K562 (cell line): ENCODE results near the gene PRKX. TPM values are rescaled to one million over a fixed set of nuclear protein-coding genes. Genes with fewer than 3 reads are reported as not detected.

ENCODE experiments used
- ATAC-seq: fragments of 200-7000 bp; cut with Tn5 transposase; 3 replicates; pipeline ENCODE4 v1.9.1; 2020; ENCODE audit warnings: moderate library complexity
- BruUV-seq: library from RNA; stranded (reverse); fragments of 400-500 nt; replicated peaks from 2 replicates; lab custom pipeline; 2021; lab: Mats Ljungman, UMichigan
- CTCF ChIA-PET: fragments of 300-600 bp; formaldehyde crosslinking; extraction: SDS; loops from one replicate; lab custom pipeline; 2021; ENCODE audit warnings: low intra/inter-chr PET ratio; lab: Yijun Ruan, JAX
- POLR2A ChIA-PET: fragments of 300-600, 350-650 bp; sonication (Branson Sonifier 250); formaldehyde crosslinking; extraction: SDS; loops from one replicate; lab custom pipeline; 2021; ENCODE audit warnings: antibody characterized with exemption, inconsistent platforms; lab: Yijun Ruan, JAX
- DNase-seq, 4 experiments: peaks; one replicate each; pipeline versions ENCODE4 v3.0.0 to v3.0.0-alpha.2; 2011 to 2018; ENCODE audit warnings: low spot score in 3 of 4, mixed read lengths in 3 of 4; ENCODE audit errors: extremely low read depth in 1 of 4
- FAIRE-seq: peaks from 2 replicates; lab custom pipeline; 2011; peaks lifted over from hg19 to GRCh38; lab: Jason Lieb, UNC
- H2AFZ ChIP-seq: 2 replicates; pipeline ENCODE4 v1.6.0; 2011; ENCODE audit warnings: low read depth, low read length, control low read depth, inconsistent platforms
- H3K27ac ChIP-seq: fragments of 200-600 bp; 3 replicates; pipeline ENCODE4 v1.8.0; 2011; ENCODE audit warnings: low read depth, mild to moderate bottlenecking, control low read depth, inconsistent platforms, low read length, moderate library complexity, mixed read lengths; ENCODE audit errors: extremely low read depth
- H3K27me3 ChIP-seq, 2 experiments: fragments of 300-600 bp in 1 of 2; 2 replicates in 1 of 2; 3 replicates in 1 of 2; pipeline versions ENCODE4 v1.6.0 to v1.8.0; 2011; ENCODE audit warnings: inconsistent platforms in 2 of 2, low read length in 2 of 2, mild to moderate bottlenecking in 1 of 2, mixed read lengths in 1 of 2, moderate library complexity in 1 of 2; ENCODE audit not compliant: control insufficient read depth in 2 of 2, insufficient read depth in 2 of 2
- H3K36me3 ChIP-seq: fragments of 300-600 bp; 3 replicates; pipeline ENCODE4 v1.8.0; 2011; ENCODE audit warnings: mild to moderate bottlenecking, low read length, inconsistent platforms; ENCODE audit not compliant: control insufficient read depth, insufficient read depth
- H3K4me1 ChIP-seq, 2 experiments: fragments of 200-600 bp in 1 of 2; replicated peaks in 1 of 2; 2 replicates in 1 of 2; 3 replicates in 1 of 2; pipeline versions ENCODE4 v1.5.1 to v1.8.0; 2011; ENCODE audit warnings: inconsistent platforms in 2 of 2, low read length in 2 of 2, mild to moderate bottlenecking in 1 of 2, mixed read lengths in 1 of 2, moderate library complexity in 1 of 2; ENCODE audit not compliant: control insufficient read depth in 2 of 2, insufficient read depth in 2 of 2
- H3K4me2 ChIP-seq: 2 replicates; pipeline ENCODE4 v1.6.1; 2011; ENCODE audit warnings: low read length, control low read depth, inconsistent platforms, mixed read lengths; ENCODE audit not compliant: insufficient read depth
- H3K4me3 ChIP-seq: fragments of 200-600 bp; sonication (generic), shearing (Covaris generic); 2 replicates; pipeline ENCODE4 v1.5.1; 2016; ENCODE audit warnings: control low read depth, inconsistent platforms
- H3K79me2 ChIP-seq: fragments of 200-600 bp; 3 replicates; pipeline ENCODE4 v1.8.0; 2011; ENCODE audit warnings: low read length, inconsistent platforms; ENCODE audit not compliant: control insufficient read depth, insufficient read depth
- H3K9ac ChIP-seq, 2 experiments: 2 replicates each; pipeline versions ENCODE4 v1.6.0 to v1.6.1; 2011; ENCODE audit warnings: low read depth in 2 of 2, low read length in 2 of 2, control low read depth in 1 of 2, inconsistent platforms in 1 of 2, mild to moderate bottlenecking in 1 of 2, mixed read lengths in 1 of 2; ENCODE audit not compliant: insufficient read depth in 1 of 2
- H3K9me1 ChIP-seq: one replicate; pipeline ENCODE4 v1.6.0; 2011; ENCODE audit warnings: inconsistent platforms, mild to moderate bottlenecking, low read length, moderate library complexity; ENCODE audit not compliant: control insufficient read depth, insufficient read depth
- H3K9me3 ChIP-seq: replicated peaks from 2 replicates; pipeline ENCODE4 v1.5.1; 2011; ENCODE audit warnings: low read depth, low read length, inconsistent platforms; ENCODE audit not compliant: control insufficient read depth, insufficient read depth
- H4K20me1 ChIP-seq: replicated peaks from 2 replicates; pipeline ENCODE4 v1.6.1; 2011; ENCODE audit warnings: low read length, inconsistent platforms, mixed read lengths; ENCODE audit not compliant: control insufficient read depth, insufficient read depth
- E2F4 ChIP-seq: sonication (generic); formaldehyde crosslinking; IDR thresholded peaks from 2 replicates; pipeline ENCODE4 v1.8.0; 2022; ENCODE audit warnings: mild to moderate bottlenecking, low read depth, missing genetic modification reagents
- ELF1 ChIP-seq: fragments of 200-800 bp; sonication (Bioruptor generic); IDR thresholded peaks from 2 replicates; pipeline ENCODE4 v1.6.1; 2016; ENCODE audit warnings: missing genetic modification characterization, missing compliant biosample characterization
- FOXJ3 ChIP-seq: sonication (generic); formaldehyde crosslinking; IDR thresholded peaks from 2 replicates; pipeline ENCODE4 v1.4.0; 2020; ENCODE audit warnings: mild to moderate bottlenecking, missing genetic modification reagents
- GTF2A2 ChIP-seq: IDR thresholded peaks from 2 replicates; pipeline ENCODE4 v1.6.1; 2016; ENCODE audit warnings: mild to moderate bottlenecking, missing genetic modification characterization, missing compliant biosample characterization
- JUN ChIP-seq, 2 experiments: sonication (generic) in 1 of 2; formaldehyde crosslinking in 1 of 2; IDR thresholded peaks; 2 replicates each; pipeline versions ENCODE4 v1.6.1 to v1.8.0; 2012 to 2022; ENCODE audit warnings: borderline replicate concordance in 2 of 2, mild to moderate bottlenecking in 2 of 2, improper control_type of control experiment in 1 of 2, low read depth in 1 of 2, low read length in 1 of 2, missing genetic modification reagents in 1 of 2
- MEF2A ChIP-seq: IDR thresholded peaks from 2 replicates; pipeline ENCODE4 v1.6.1; 2011; ENCODE audit warnings: low read depth, mild to moderate bottlenecking, low read length, moderate library complexity; ENCODE audit not compliant: control insufficient read depth
- PHF21A ChIP-seq: fragments of 450-650 bp; IDR thresholded peaks from 2 replicates; pipeline ENCODE4 v1.6.1; 2017; ENCODE audit warnings: low read depth, borderline replicate concordance
- TRIM25 ChIP-seq: fragments of 450-650 bp; IDR thresholded peaks from 2 replicates; pipeline ENCODE4 v1.7.0; 2016; ENCODE audit warnings: borderline replicate concordance
- ZC3H4 ChIP-seq: sonication (generic); formaldehyde crosslinking; IDR thresholded peaks from 2 replicates; pipeline ENCODE4 v1.9.0; 2021; ENCODE audit warnings: missing genetic modification reagents, borderline replicate concordance
- ZNF586 ChIP-seq: fragments of 450-650 bp; formaldehyde crosslinking; conservative IDR thresholded peaks from 2 replicates; pipeline ENCODE4 v1.4.0; 2020; ENCODE audit warnings: mild to moderate bottlenecking, moderate library complexity
- ZNF592 ChIP-seq: fragments of 450-650 bp; IDR thresholded peaks from 2 replicates; pipeline ENCODE4 v1.6.1; 2017; ENCODE audit warnings: antibody characterized with exemption, mild to moderate bottlenecking
- WGBS: fragments of 100-300 bp; shearing (Covaris generic); methylation state at CpG from one replicate; pipeline ENCODE4 v1.1.6; 2016; ENCODE audit warnings: low coverage, mixed read lengths; ENCODE audit not compliant: insufficient coverage; ENCODE audit errors: missing lambda C conversion rate; 5-methylcytosine and 5-hydroxymethylcytosine counted together
- in situ Hi-C: fragments of 300-500 bp; cut with MboI; formaldehyde crosslinking; loops from 4 replicates; pipeline ENCODE4 v1.15.0; 2018; ENCODE audit warnings: inconsistent platforms, mixed read lengths
- intact Hi-C: fragments of 100-400 bp; cut with micrococcal nuclease; formaldehyde crosslinking; loops from 2 replicates; pipeline ENCODE4 v1.14.2; 2022
- polyA plus RNA-seq, 8 experiments: library from polyadenylated mRNA; depleted of rRNA in 4 of 8; stranded (reverse) in 5 of 8; unstranded in 3 of 8; fragments of >200 nt; fragmentation: Nextera tagmentation in 2 of 8; fragmentation: Illumina TruSeq in 1 of 8; extraction: Ambion mirVana in 2 of 8; extraction: Trizol in 1 of 8; gene quantifications; 2 replicates each; pipeline versions ENCODE4 v1.2.1 to v1.2.3, GENCODE V29; 2011 to 2014; ENCODE audit warnings: inconsistent platforms in 1 of 8, missing spikeins in 1 of 8
- total RNA-seq, 7 experiments: library from RNA; depleted of rRNA in 6 of 7; stranded (reverse); fragments of >200 nt in 6 of 7; fragmentation: Illumina TruSeq in 2 of 7; extraction: Trizol in 2 of 7; gene quantifications; 2 replicates each; pipeline versions ENCODE4 v1.2.1 to v1.2.3, GENCODE V29; 2011 to 2021; ENCODE audit warnings: low replicate concordance in 1 of 7
- TF ChIP-seq, protein P1 (sequence below): fragments of 250-450 bp; sonication (Bioruptor Pico); IDR thresholded peaks from 2 replicates; pipeline ENCODE4 v1.5.0; 2021; ENCODE audit warnings: mild to moderate bottlenecking, borderline replicate concordance

PRKX gene
- total and polyA plus RNA-seq, 9 of the 15 experiments (the other 6 are each of a cell fraction or from before 2014, with no cell fraction given) = 3.3 to 29.4 (median 23.7) TPM

DNA sequence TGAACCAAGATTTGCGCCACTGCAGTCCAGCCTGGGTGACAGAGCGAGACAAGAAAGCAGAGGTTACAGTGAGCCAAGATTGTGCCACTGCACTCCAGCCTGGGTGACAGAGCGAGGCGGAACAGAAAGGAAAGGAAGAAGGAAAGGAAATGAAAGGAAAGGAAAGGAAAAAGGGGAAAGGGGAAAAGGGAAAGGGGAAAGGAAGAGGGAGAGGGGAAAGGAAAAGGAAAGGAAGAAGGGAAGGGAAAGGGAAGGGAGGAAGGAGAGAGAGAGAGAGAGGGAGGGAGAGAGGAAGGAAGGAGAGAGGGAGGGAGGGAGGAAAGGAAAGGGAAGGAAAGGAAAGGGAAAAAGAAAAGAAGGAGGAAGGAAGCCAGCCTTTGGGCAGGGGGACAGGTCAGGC is 76.6 kb downstream of the PRKX start:
- no peaks in the 10 kb centered on the region for H3K4me1 ChIP-seq
- DNase-seq (no peak), FAIRE-seq (no peak), ATAC-seq (no peak)
- no peak overlapping the region for H3K4me2 ChIP-seq
- ChIA-PET CTCF (no interaction called here), POLR2A (no interaction called here)
- no peak overlapping the region for H3K4me3 ChIP-seq
- no peaks in the 10 kb centered on the region for H3K9me1 ChIP-seq
- H4K20me1 ChIP-seq = no peaks in the 10 kb centered on the region
- H3K9ac ChIP-seq = no peak overlapping the region
- no peaks in the 10 kb centered on the region for H3K79me2 ChIP-seq
- H3K27me3 ChIP-seq = no peaks in the 10 kb centered on the region
- no peak overlapping the region for H2AFZ ChIP-seq
- peaks cover 18% of the 10 kb centered on the region; the same call in 1 of the 3 replicates for H3K36me3 ChIP-seq
- BruUV-seq = no TSS peak
- intact Hi-C loops = loop anchor here (5.0 kb wide), 2 partner anchors 520 to 600 kb away; no protein-coding TSS in a partner anchor
- WGBS = 92% methylated on average over 2 of the region's 4 CpGs
- in situ Hi-C loops = loop anchor here (10.0 to 25.0 kb wide), 2 partner anchors 402 to 750 kb away; no protein-coding TSS in a partner anchor
- H3K27ac ChIP-seq = no peak overlapping the region
- no peaks in the 10 kb centered on the region for H3K9me3 ChIP-seq
- TF ChIP-seq MEF2A (no peak), JUN (IDR thresholded peaks at IDR 0.05; ENCODE audit: borderline replicate concordance, low read depth, low read length) (no peak), JUN (CRISPR knock-in tag; IDR thresholded peaks at IDR 0.05; ENCODE audit: borderline replicate concordance) (no peak), PHF21A (no peak), TRIM25 (no peak), FOXJ3 (CRISPR knock-in tag) (no peak), ZNF592 (no peak), GTF2A2 (tag) (no peak), ELF1 (no peak), E2F4 (CRISPR knock-in tag) (no peak), ZNF586 (CRISPR knock-in tag) (no peak), ZC3H4 (CRISPR knock-in tag) (no peak)
- TF ChIP-seq, protein P1, sequence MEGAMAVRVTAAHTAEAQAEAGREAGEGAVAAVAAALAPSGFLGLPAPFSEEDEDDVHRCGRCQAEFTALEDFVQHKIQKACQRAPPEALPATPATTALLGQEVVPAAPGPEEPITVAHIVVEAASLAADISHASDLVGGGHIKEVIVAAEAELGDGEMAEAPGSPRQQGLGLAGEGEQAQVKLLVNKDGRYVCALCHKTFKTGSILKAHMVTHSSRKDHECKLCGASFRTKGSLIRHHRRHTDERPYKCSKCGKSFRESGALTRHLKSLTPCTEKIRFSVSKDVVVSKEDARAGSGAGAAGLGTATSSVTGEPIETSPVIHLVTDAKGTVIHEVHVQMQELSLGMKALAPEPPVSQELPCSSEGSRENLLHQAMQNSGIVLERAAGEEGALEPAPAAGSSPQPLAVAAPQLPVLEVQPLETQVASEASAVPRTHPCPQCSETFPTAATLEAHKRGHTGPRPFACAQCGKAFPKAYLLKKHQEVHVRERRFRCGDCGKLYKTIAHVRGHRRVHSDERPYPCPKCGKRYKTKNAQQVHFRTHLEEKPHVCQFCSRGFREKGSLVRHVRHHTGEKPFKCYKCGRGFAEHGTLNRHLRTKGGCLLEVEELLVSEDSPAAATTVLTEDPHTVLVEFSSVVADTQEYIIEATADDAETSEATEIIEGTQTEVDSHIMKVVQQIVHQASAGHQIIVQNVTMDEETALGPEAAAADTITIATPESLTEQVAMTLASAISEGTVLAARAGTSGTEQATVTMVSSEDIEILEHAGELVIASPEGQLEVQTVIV (CRISPR knock-in tag) = no peak
